Loucy (cell line): ENCODE measurements around the gene KCNQ5.

ENCODE experiments used
- CTCF ChIP-seq: fragments of 200-600 bp; sonication (generic); conservative IDR thresholded peaks from 2 replicates; pipeline ENCODE4 v1.5.1; 2014; ENCODE audit warnings: mild to moderate bottlenecking, antibody characterized with exemption, low read length
- EZH2phosphoT487 ChIP-seq: fragments of 200-600 bp; IDR thresholded peaks from 2 replicates; pipeline ENCODE4 v1.6.1; 2018; ENCODE audit warnings: antibody characterized with exemption, mild to moderate bottlenecking, moderate library complexity, borderline replicate concordance

GRCh38 chr6:72661411-72661810 lies 39.5 kb downstream of the KCNQ5 start:
- TF ChIP-seq CTCF (no peak), EZH2phosphoT487 (no peak)
